ENCODE measurements around the gene PUSL1. TPM values are rescaled to one million over a fixed set of nuclear protein-coding genes. Genes with fewer than 3 reads are reported as not detected.

The PUSL1 gene, protein sequence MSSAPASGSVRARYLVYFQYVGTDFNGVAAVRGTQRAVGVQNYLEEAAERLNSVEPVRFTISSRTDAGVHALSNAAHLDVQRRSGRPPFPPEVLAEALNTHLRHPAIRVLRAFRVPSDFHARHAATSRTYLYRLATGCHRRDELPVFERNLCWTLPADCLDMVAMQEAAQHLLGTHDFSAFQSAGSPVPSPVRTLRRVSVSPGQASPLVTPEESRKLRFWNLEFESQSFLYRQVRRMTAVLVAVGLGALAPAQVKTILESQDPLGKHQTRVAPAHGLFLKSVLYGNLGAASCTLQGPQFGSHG
- total RNA-seq (2012; rRNA removed) (10.9 and 13.3 TPM in 2 replicates), polyA plus RNA-seq (2012; rRNA removed) (33.0 and 43.6 TPM in 2 replicates), Bru-seq, nascent RNA (percentile 46 among the genes with signal in this experiment), BruChase-seq, experiment 1, labeled RNA remaining after a 6-hour chase (percentile 56 among the genes with signal in this experiment), BruChase-seq, experiment 2, labeled RNA remaining after a 2-hour chase (percentile 46 among the genes with signal in this experiment)
- polyA plus RNA-seq (2012; cell fraction: cytosol; rRNA removed): 26.4 and 45.6 TPM in 2 replicates
- polyA plus RNA-seq (2012; cell fraction: nucleus; rRNA removed; ENCODE audit: low replicate concordance): 34.1 and 86.3 TPM in 2 replicates
- long read RNA-seq, transcript PUSL1-201 (8 exons, 1,287 nt): major isoform, 18 of 44 reads
- long read RNA-seq, partial matches to known transcripts: 13 of 44 reads
- long read RNA-seq, other reads (novel, unspliced or antisense): 13 of 44 reads

DNA sequence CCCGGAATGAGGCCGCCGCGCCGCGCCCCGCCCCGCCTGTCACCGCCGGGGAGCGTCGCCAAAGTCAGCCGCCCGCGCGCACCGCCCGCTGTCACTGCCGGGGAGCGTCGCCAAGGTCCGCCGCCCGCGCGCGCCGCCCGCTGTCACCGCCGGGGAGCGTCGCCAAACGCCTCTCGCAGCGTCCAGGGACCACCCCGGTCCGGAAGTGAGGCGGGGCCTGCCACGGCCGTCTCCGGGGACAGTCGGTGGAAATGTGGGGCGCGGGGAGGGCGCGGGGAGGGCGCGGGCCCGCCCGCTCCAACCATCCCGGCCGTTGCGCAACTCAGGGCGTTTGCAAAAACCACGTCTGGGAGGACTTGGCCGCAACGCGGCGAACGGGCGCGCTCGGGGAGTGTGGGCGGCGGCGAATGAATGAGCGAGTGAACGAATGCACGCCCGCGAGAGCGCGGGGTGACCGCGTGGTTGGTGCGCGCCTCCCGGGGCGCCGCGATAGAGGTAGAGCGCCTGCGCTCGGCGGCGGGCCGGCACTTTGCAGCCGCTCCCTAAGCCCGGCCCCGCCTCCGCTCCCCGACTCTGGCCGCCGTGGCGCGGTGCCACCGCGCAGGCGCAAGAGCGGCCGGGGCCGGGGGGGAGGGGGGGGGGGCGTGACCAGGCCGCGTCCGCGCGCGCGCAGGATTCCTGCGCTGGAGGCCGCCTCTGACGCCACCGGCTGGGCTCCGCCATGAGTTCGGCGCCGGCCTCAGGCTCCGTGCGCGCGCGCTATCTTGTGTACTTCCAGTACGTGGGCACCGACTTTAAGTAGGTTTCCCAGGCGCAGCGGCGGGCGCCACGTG, at the start of gene PUSL1, which contains the start of gene ACAP3:
TSS of gene PUSL1 (plus strand) at position 675 of the 833 bp plus-strand sequence. CDS start at position 722, 47 bp downstream.
TSS of gene ACAP3 (minus strand) at position 8 of the 833 bp plus-strand sequence. CDS start 115 bp downstream, outside the sequence.
- Histone ChIP-seq H3K36me3 (ENCODE audit: control insufficient read depth, insufficient read depth, low read length) (peaks cover 32% of the 10 kb centered on the region), H3K27ac (ENCODE audit: insufficient read depth, low read length) (peak within 1 kb of the TSS; percentile 94), H3K14ac (replicated peaks; ENCODE audit: low read depth, low read length) (peak within 1 kb of the TSS; percentile 69), H3K9me1 (ENCODE audit: insufficient read depth, low read length) (peaks cover 3% of the 10 kb centered on the region), H3K27me3 (ENCODE audit: control insufficient read depth, insufficient read depth, low read length) (no peaks in the 10 kb centered on the region), H2BK5ac (ENCODE audit: low read depth, low read length, poor library complexity, severe bottlenecking) (peak within 1 kb of the TSS; percentile 83), H3K4me3 (ENCODE audit: insufficient read depth, low read depth, low read length) (peak within 1 kb of the TSS; percentile 95), H2BK20ac (ENCODE audit: low read depth, low read length) (no peak within 1 kb of the TSS), H3K4me1 (ENCODE audit: control insufficient read depth, insufficient read depth, low read length) (peaks cover 31% of the 10 kb centered on the region), H3K4ac (ENCODE audit: low read depth, low read length) (peak within 1 kb of the TSS; percentile 71), H2AK5ac (ENCODE audit: low read depth, low read length) (peak within 1 kb of the TSS; percentile 91), H4K8ac (ENCODE audit: low read depth in 2 of 2, low read length in 2 of 2) (peak within 1 kb of the TSS in 1 of 2 experiments; percentile 78; a peak in 1 of 4 replicates), H2AFZ (replicated peaks; ENCODE audit: low read length, poor library complexity) (peak within 1 kb of the TSS; percentile 97), H4K5ac (ENCODE audit: low read depth, low read length) (peak within 1 kb of the TSS; percentile 54), H3K18ac (ENCODE audit: low read depth, low read length) (peak within 1 kb of the TSS; percentile 33; the same call in 1 of the 2 replicates), H4K20me1 (ENCODE audit: insufficient read depth, low read length) (peaks cover 49% of the 10 kb centered on the region), H2BK120ac (ENCODE audit: low read depth, low read length) (peak within 1 kb of the TSS; percentile 75), H2BK15ac (ENCODE audit: low read depth, low read length) (no peak within 1 kb of the TSS), H3K9ac (ENCODE audit: low read depth, low read length) (peak within 1 kb of the TSS; percentile 91), H3K4me2 (ENCODE audit: low read depth, low read length) (peak within 1 kb of the TSS; percentile 100), H2AK9ac (replicated peaks; ENCODE audit: low read depth, low read length, poor library complexity) (peak within 1 kb of the TSS; percentile 98), H3K23ac (ENCODE audit: low read depth, low read length) (peak within 1 kb of the TSS; percentile 94), H3K56ac (ENCODE audit: extremely low read depth, insufficient read depth, low read length) (peak within 1 kb of the TSS; percentile 61), H3K79me1 (ENCODE audit: low read depth in 1 of 2, low read length in 2 of 2) (peaks cover 6 to 52% of the 10 kb centered on the region in 2 experiments), H3K9me3 (ENCODE audit: control insufficient read depth, insufficient read depth, low read length) (no peaks in the 10 kb centered on the region), H4K91ac (ENCODE audit: insufficient read depth, low read depth, low read length) (peak within 1 kb of the TSS; percentile 76)
- BruUV-seq (replicated peaks): no TSS peak
- in situ Hi-C loops (cut with MboI; ENCODE audit: low sequenced_read_pairs) (no loop called here), dilution Hi-C loops (cut with HindIII; ENCODE audit: low sequenced_read_pairs, unreplicated experiment) (no loop called here), intact Hi-C loops (cut with micrococcal nuclease) (loop anchor here (5.0 kb wide), 2 partner anchors 49 to 186 kb away; partner anchors contain the start of gene MXRA8)
- DNase-seq: peak; percentile 92
- ChIA-PET CTCF (no interaction called here), POLR2A (ENCODE audit: unreplicated experiment) (no interaction called here)
- peak; percentile 70 for ATAC-seq (ENCODE audit: low read depth)
- 0% methylated on average over 64 of the region's 131 CpGs; no CpG with 5 or more reads in 1 of the 2 experiments for WGBS, 2 experiments (ENCODE audit: extremely low coverage in 2 of 2, insufficient read length in 1 of 2)
- peak; percentile 99 for TF ChIP-seq CEBPB (IDR thresholded peaks at IDR 0.05; ENCODE audit: low read depth, low read length)
- TF ChIP-seq NFE2L2 (IDR thresholded peaks at IDR 0.05; ENCODE audit: low read depth, low read length): no peak
- TF ChIP-seq SMC3 (IDR thresholded peaks at IDR 0.05; ENCODE audit: low read depth, low read length): no peak
- TF ChIP-seq RFX5 (IDR thresholded peaks at IDR 0.05; ENCODE audit: low read depth, low read length): no peak
- peak; percentile 78 for TF ChIP-seq MAZ (IDR thresholded peaks at IDR 0.05; ENCODE audit: borderline replicate concordance, low read depth, low read length)
- TF ChIP-seq, protein P1, sequence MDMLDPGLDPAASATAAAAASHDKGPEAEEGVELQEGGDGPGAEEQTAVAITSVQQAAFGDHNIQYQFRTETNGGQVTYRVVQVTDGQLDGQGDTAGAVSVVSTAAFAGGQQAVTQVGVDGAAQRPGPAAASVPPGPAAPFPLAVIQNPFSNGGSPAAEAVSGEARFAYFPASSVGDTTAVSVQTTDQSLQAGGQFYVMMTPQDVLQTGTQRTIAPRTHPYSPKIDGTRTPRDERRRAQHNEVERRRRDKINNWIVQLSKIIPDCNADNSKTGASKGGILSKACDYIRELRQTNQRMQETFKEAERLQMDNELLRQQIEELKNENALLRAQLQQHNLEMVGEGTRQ (IDR thresholded peaks at IDR 0.05; ENCODE audit: low read depth, low read length): peak; percentile 81
- no peak for TF ChIP-seq RCOR1 (IDR thresholded peaks at IDR 0.05; ENCODE audit: insufficient replicate concordance, low read length)
- TF ChIP-seq MAFK (IDR thresholded peaks at IDR 0.05; ENCODE audit: low read depth, low read length): no peak
- no peak for TF ChIP-seq FOS (IDR thresholded peaks at IDR 0.05; ENCODE audit: low read depth, low read length)
- TF ChIP-seq, protein P2, sequence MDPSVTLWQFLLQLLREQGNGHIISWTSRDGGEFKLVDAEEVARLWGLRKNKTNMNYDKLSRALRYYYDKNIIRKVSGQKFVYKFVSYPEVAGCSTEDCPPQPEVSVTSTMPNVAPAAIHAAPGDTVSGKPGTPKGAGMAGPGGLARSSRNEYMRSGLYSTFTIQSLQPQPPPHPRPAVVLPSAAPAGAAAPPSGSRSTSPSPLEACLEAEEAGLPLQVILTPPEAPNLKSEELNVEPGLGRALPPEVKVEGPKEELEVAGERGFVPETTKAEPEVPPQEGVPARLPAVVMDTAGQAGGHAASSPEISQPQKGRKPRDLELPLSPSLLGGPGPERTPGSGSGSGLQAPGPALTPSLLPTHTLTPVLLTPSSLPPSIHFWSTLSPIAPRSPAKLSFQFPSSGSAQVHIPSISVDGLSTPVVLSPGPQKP (IDR thresholded peaks at IDR 0.05; ENCODE audit: borderline replicate concordance, low read depth, low read length): no peak
- TF ChIP-seq BHLHE40 (IDR thresholded peaks at IDR 0.05; ENCODE audit: low read depth, low read length): no peak
